IPS DF 6.9 (cell line): ENCODE results near the gene AGER.
"Not testable (repeated sequence)": the region's sequence is repeated elsewhere in the genome, so short reads cannot be mapped to it uniquely, and the experiment has no call there.

Experiments used
- DNase-seq: peaks from one replicate; pipeline ENCODE4 v3.0.0-alpha.2; 2013; ENCODE audit warnings: low read depth, low spot score
- H3K27ac ChIP-seq: one replicate; pipeline ENCODE4 v1.5.1; 2013; ENCODE audit warnings: low read length, control low read depth
- H3K27me3 ChIP-seq: 2 replicates; pipeline ENCODE4 v1.6.1; 2013; ENCODE audit warnings: mild to moderate bottlenecking, low read length; ENCODE audit not compliant: control insufficient read depth, insufficient read depth
- H3K36me3 ChIP-seq: 2 replicates; pipeline ENCODE4 v1.6.1; 2013; ENCODE audit warnings: low read length; ENCODE audit not compliant: control insufficient read depth, insufficient read depth
- H3K4me1 ChIP-seq: 2 replicates; pipeline ENCODE4 v1.6.1; 2013; ENCODE audit warnings: low read length; ENCODE audit not compliant: control insufficient read depth, insufficient read depth
- H3K4me3 ChIP-seq: 2 replicates; pipeline ENCODE4 v1.5.1; 2013; ENCODE audit warnings: mild to moderate bottlenecking, low read length
- H3K9me3 ChIP-seq: 2 replicates; pipeline ENCODE4 v1.6.1; 2013; ENCODE audit warnings: low read length, inconsistent platforms; ENCODE audit not compliant: control insufficient read depth, insufficient read depth
- WGBS: extraction: QIAGEN DNeasy Blood & Tissue Kit; methylation state at CpG from one replicate; pipeline ENCODE4 v1.1.7; 2013; ENCODE audit warnings: mixed read lengths, missing lambda C conversion rate; ENCODE audit not compliant: insufficient read length, insufficient coverage; 5-methylcytosine and 5-hydroxymethylcytosine counted together

The AGER gene

DNA sequence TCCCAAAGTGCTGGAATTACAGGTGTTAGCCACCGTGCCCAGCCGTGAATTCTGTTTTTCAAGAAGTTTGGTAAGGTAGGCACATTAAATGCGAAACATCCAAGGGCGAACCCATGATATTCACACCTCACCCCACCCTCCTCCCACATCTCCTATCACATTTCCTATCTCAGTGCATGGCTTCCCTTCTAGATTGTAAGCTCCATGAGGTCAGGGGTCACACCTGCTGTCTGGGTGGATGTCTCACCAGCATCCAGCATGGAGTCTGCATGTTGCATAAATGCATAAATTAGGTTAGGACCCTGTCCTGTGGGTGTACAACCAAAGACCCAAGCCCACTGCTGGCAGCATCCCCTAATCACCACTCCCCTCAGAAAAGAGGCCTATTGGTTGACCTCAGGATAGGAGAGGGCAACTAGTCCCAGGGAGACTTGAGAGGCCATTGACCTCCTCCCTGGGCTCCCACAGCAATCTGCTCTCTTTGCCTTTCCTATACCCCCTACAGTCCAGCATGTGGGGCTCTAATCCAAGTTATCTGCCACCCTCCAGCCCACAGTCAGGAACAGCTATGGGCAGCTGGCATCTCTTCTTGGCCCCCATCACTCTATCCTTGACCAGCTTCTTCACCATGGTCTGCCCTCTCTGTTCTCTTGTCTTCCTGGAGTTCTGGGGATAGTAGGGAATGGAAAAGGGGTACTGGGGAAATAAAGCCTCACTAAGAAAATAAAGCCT lies 36.5 kb downstream of the AGER start:
- no CpG with 5 or more reads among the region's 4 CpGs for WGBS
- H3K4me3 ChIP-seq, result no peak overlapping the region
- H3K27ac ChIP-seq, result no peak overlapping the region
- no peaks in the 10 kb centered on the region for H3K36me3 ChIP-seq
- H3K27me3 ChIP-seq, result no peaks in the 10 kb centered on the region
- H3K9me3 ChIP-seq, result no peaks in the 10 kb centered on the region
- no peak for DNase-seq
- peaks cover 9% of the 10 kb centered on the region for H3K4me1 ChIP-seq

DNA sequence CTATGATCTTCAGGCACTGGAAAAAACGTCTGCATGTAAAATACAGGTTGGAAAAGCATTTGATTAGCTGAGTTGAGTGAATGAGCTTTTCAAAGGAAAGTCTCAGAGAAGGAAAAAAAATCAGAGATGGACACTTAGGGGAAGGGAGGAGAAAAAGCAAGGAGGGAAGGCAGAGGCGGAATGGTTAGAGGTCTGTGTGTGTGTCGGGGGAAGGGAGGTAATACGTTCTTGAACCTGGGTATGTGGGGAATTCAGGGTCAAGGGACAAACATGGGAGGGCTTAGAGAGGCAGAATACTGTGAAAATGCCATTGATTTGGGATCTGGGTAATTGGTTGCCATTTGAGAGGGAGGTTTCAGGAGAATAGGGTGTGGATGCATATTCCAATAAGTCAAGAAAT lies 37.4 kb downstream of the AGER start:
- H3K27me3 ChIP-seq, result no peaks in the 10 kb centered on the region
- no peak overlapping the region for H3K4me3 ChIP-seq
- WGBS, result no CpG with 5 or more reads among the region's 4 CpGs
- DNase-seq, result no peak
- no peaks in the 10 kb centered on the region for H3K9me3 ChIP-seq
- H3K36me3 ChIP-seq, result no peaks in the 10 kb centered on the region
- peaks cover 7% of the 10 kb centered on the region for H3K4me1 ChIP-seq
- H3K27ac ChIP-seq, result no peak overlapping the region

DNA sequence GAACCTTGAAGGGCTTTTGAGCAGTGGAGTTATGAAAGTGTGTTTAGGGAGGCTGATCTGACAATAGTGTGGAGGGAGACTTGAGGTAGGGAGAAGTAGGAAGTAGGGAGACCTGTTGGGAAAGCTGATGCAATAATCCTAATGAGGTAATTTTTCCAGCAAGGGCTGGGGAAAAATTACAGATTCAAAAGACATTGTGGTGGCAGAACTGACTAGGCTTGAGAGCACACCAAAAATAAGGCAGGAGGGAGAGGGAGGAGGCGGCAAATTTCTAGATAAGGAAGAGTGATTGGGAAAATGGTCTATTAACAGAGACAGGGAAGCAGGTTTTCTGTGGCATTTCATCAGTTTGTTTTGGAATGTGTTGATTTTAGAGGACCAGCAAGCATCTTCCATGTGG lies 37.8 kb downstream of the AGER start:
- Histone ChIP-seq H3K4me1 (peaks cover 6% of the 10 kb centered on the region), H3K36me3 (no peaks in the 10 kb centered on the region), H3K9me3 (no peaks in the 10 kb centered on the region), H3K4me3 (no peak overlapping the region), H3K27ac (no peak overlapping the region), H3K27me3 (no peaks in the 10 kb centered on the region)
- DNase-seq, result no peak
- WGBS, result no CpG with 5 or more reads among the region's 1 CpG

GRCh38 chr6:32144238-32144637 lies 39.8 kb downstream of the AGER start:
- not testable (repeated sequence) for H3K9me3 ChIP-seq, H3K36me3 ChIP-seq, H3K4me1 ChIP-seq, H3K4me3 ChIP-seq, H3K27me3 ChIP-seq, H3K27ac ChIP-seq, DNase-seq
- no CpG with 5 or more reads among the region's 7 CpGs for WGBS

GRCh38 chr6:32140420-32141046 lies 43.5 kb downstream of the AGER start:
- H3K27me3 ChIP-seq, result no peaks in the 10 kb centered on the region
- H3K4me3 ChIP-seq, result no peak overlapping the region
- no peaks in the 10 kb centered on the region for H3K9me3 ChIP-seq
- no peaks in the 10 kb centered on the region for H3K36me3 ChIP-seq
- no CpG with 5 or more reads among the region's 5 CpGs for WGBS
- no peak for DNase-seq
- no peak overlapping the region for H3K27ac ChIP-seq
- no peaks in the 10 kb centered on the region for H3K4me1 ChIP-seq

DNA sequence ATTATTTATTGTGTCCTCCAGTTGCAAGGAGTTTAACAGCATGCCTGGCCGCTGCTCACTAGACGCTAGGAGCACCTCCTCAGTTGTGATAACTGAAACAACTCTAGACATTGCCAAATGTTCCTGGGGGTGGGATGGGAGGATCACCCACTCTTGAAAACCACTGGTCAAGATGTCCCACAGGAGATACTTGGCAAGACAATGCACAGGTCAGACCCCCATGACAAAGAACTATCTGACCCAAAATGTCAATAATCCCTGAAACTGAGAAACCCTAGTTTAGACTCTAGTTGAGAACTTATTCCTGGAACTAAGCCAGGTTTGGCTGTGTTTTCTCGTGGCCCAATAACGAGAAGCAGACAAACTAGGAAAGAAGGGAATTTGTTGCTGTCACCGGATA lies 44.5 kb downstream of the AGER start:
- Histone ChIP-seq H3K4me1 (no peaks in the 10 kb centered on the region), H3K36me3 (no peaks in the 10 kb centered on the region), H3K9me3 (no peaks in the 10 kb centered on the region), H3K4me3 (no peak overlapping the region), H3K27me3 (no peaks in the 10 kb centered on the region), H3K27ac (no peak overlapping the region)
- WGBS, result no CpG with 5 or more reads among the region's 5 CpGs
- no peak for DNase-seq

DNA sequence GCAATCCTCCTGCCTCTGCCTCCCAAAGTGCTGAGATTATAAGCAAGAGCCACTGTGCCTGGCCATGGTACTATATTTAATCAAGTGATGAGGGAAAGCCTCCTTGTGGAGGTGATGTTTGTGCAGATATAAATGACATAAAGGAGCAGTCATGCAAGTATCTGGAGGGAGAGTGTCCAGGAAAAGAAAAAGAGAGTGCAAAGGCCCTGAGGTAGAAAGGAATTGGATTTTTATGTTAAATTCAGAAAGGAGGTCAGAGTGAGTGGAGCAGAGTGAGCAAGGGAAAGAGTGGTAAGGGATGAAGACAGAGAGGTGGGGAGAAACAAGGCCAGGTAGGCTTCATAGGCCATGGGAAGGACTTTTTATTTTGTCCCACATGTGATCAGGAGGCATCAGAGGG lies 46.6 kb downstream of the AGER start:
- Histone ChIP-seq H3K36me3 (no peaks in the 10 kb centered on the region), H3K9me3 (no peaks in the 10 kb centered on the region), H3K4me3 (no peak overlapping the region), H3K4me1 (no peaks in the 10 kb centered on the region), H3K27me3 (no peaks in the 10 kb centered on the region), H3K27ac (no peak overlapping the region)
- DNase-seq, result no peak

GRCh38 chr6:32133786-32134185 lies 50.3 kb downstream of the AGER start:
- Histone ChIP-seq H3K27ac (no peak overlapping the region), H3K4me1 (no peaks in the 10 kb centered on the region), H3K9me3 (no peaks in the 10 kb centered on the region), H3K27me3 (no peaks in the 10 kb centered on the region), H3K4me3 (no peak overlapping the region), H3K36me3 (no peaks in the 10 kb centered on the region)
- no CpG with 5 or more reads among the region's 4 CpGs for WGBS
- no peak for DNase-seq

DNA sequence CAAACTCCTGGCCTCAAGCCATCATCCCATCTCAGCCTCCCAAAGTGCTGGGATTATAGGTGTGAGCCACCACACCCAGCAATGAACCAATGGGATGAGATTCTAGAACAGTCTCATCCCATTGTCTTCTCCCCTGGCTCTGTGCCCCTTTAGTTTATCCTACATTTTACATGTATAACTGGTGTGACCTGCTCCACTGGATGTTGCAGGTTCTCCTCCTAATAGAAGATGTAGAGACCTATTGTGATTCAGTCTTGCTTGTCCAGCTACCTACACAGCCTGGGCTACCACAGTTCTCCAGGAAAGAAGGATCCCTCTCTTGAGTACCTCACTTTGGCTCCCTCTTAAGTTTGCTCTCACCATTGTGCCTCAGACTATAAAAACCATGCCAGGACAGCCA lies 51.9 kb downstream of the AGER start:
- Histone ChIP-seq H3K4me3 (no peak overlapping the region), H3K4me1 (no peaks in the 10 kb centered on the region), H3K27ac (no peak overlapping the region), H3K27me3 (no peaks in the 10 kb centered on the region), H3K36me3 (no peaks in the 10 kb centered on the region), H3K9me3 (no peaks in the 10 kb centered on the region)
- DNase-seq, result no peak

DNA sequence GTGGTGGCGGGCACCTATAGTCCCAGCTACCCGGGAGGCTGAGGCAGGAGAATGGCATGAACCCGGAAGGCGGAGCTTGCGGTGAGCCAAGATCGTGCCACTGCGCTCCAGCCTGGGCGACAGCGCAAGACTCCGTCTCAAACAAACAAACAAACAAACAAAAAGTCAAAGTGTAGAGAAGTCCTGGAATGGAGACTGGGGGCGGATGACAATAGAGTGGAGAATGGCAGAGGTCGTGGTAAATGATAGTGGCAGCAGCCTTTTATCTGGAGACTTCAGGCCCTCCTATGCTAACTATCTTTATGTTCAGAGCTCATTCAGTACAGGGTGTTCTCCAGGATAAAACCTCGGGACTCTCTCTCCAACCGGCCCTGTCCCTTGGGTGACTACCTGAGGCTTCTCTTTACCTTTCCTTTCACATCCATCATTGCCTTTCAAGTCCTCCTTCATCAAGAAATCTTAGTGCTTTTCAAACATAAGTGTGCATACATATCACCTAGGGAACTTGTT lies 52.6 kb downstream of the AGER start:
- WGBS, result no CpG with 5 or more reads among the region's 14 CpGs

More for the DNA sequence above, 52.6 kb downstream of the AGER start:
- H3K9me3 ChIP-seq, result no peaks in the 10 kb centered on the region
- no peaks in the 10 kb centered on the region for H3K27me3 ChIP-seq
- no peak overlapping the region for H3K4me3 ChIP-seq
- no peaks in the 10 kb centered on the region for H3K4me1 ChIP-seq
- no peak overlapping the region for H3K27ac ChIP-seq
- H3K36me3 ChIP-seq, result no peaks in the 10 kb centered on the region
- no peak for DNase-seq
